Heart left ventricle (tissue), 13 donors: ENCODE data around the gene LCNL1.

Experiments
- CTCF ChIP-seq, 12 donors: fragments of 200-600 bp; sonication (generic) in 4 of 12; IDR thresholded peaks; one replicate each; pipeline versions ENCODE4 v1.5.0 to v1.8.0; 2018 to 2022; ENCODE audit warnings: antibody characterized with exemption in 12 of 12, mild to moderate bottlenecking in 5 of 12
- POLR2A ChIP-seq, 2 donors: fragments of 450-650 bp; IDR thresholded peaks; one replicate each; pipeline ENCODE4 v1.6.1; 2017; ENCODE audit warnings: antibody characterized with exemption in 2 of 2, mild to moderate bottlenecking in 2 of 2, moderate library complexity in 2 of 2
- donor health status: ischemic (EF 13 %, LVEDD 7.1; RV severe dilation, severe dysfunction).
- donor health status: DM: no; HTN: yes; CAD: no.
- donor health status: DM: no; HTN: no; CAD: no.
- donor health status: ischemic (EF 25% LVEDD 6.9; RV normal size, moderate dysfunction).
- donor health status: ischemic (EF 25% LVEDD 5.7; RV mildly dilated, moderate dysfunction).
- donor health status: ischemic (EF 35%, LVEDD 5.7; RV mildly dilated, moderate dysfunction).
- donor health status: nonischemic (EF 11% LVEDD 7.7; RV severe dilation, severe dysfunction).
- donor health status: DM: yes; HTN: yes; CAD: no.
- donor health status: PGD.
- donor health status: ischemic (EF 29% LVEDD 5.4; RV normal size, mild dysfunction).
- donor health status: nonischemic (EF 23%, LVEDD 6.1; RV moderate dilation, normal function).

- TF ChIP-seq CTCF (IDR thresholded peaks at IDR 0.05), result peak in 1 of 12 donors; percentile 18
- TF ChIP-seq POLR2A (IDR thresholded peaks at IDR 0.05), result peak in 1 of 2 donors; percentile 47
Measured at GRCh38 chr9:136978073-136978864, 4.5 kb upstream of the LCNL1 start.
